Measurements from ENCODE around the gene PODXL2.

DNA sequence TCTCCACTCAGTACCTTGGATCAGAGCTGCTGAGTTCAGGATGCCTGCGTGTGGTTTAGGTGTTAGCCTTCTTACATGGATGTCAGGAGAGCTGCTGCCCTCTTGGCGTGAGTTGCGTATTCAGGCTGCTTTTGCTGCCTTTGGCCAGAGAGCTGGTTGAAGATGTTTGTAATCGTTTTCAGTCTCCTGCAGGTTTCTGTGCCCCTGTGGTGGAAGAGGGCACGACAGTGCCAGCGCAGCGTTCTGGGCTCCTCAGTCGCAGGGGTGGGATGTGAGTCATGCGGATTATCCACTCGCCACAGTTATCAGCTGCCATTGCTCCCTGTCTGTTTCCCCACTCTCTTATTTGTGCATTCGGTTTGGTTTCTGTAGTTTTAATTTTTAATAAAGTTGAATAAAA, 7.0 kb upstream of the PODXL2 start:
- TF ChIP-seq, protein P1, sequence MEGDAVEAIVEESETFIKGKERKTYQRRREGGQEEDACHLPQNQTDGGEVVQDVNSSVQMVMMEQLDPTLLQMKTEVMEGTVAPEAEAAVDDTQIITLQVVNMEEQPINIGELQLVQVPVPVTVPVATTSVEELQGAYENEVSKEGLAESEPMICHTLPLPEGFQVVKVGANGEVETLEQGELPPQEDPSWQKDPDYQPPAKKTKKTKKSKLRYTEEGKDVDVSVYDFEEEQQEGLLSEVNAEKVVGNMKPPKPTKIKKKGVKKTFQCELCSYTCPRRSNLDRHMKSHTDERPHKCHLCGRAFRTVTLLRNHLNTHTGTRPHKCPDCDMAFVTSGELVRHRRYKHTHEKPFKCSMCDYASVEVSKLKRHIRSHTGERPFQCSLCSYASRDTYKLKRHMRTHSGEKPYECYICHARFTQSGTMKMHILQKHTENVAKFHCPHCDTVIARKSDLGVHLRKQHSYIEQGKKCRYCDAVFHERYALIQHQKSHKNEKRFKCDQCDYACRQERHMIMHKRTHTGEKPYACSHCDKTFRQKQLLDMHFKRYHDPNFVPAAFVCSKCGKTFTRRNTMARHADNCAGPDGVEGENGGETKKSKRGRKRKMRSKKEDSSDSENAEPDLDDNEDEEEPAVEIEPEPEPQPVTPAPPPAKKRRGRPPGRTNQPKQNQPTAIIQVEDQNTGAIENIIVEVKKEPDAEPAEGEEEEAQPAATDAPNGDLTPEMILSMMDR (IDR thresholded peaks at IDR 0.05) = no peak
- TF ChIP-seq EZH2 (IDR thresholded peaks at IDR 0.05; ENCODE audit: borderline replicate concordance, insufficient read depth, low read depth, low read length, poor library complexity, severe bottlenecking) = no peak

Data from B cell (primary cell).